HUES6 (cell line): ENCODE measurements around the gene C1RL.

Experiments
- H3K27ac ChIP-seq: 2 replicates; pipeline ENCODE4 v1.7.0; 2013; ENCODE audit warnings: low read depth, mild to moderate bottlenecking, low read length, inconsistent platforms
- H3K27me3 ChIP-seq: 2 replicates; pipeline ENCODE4 v1.6.1; 2013; ENCODE audit warnings: low read length; ENCODE audit not compliant: control insufficient read depth, insufficient read depth
- H3K36me3 ChIP-seq: 2 replicates; pipeline ENCODE4 v1.6.1; 2013; ENCODE audit warnings: low read length; ENCODE audit not compliant: control insufficient read depth, insufficient read depth
- H3K4me1 ChIP-seq: 2 replicates; pipeline ENCODE4 v1.6.1; 2013; ENCODE audit warnings: low read length; ENCODE audit not compliant: control insufficient read depth, insufficient read depth
- H3K4me3 ChIP-seq: 2 replicates; pipeline ENCODE4 v1.5.1; 2013; ENCODE audit warnings: low read depth, low read length
- H3K9ac ChIP-seq: one replicate; pipeline ENCODE4 v1.6.1; 2013; ENCODE audit warnings: mild to moderate bottlenecking, low read length
- H3K9me3 ChIP-seq: 2 replicates; pipeline ENCODE4 v1.6.1; 2013; ENCODE audit warnings: low read depth, low read length; ENCODE audit not compliant: control insufficient read depth, insufficient read depth

The C1RL gene

DNA sequence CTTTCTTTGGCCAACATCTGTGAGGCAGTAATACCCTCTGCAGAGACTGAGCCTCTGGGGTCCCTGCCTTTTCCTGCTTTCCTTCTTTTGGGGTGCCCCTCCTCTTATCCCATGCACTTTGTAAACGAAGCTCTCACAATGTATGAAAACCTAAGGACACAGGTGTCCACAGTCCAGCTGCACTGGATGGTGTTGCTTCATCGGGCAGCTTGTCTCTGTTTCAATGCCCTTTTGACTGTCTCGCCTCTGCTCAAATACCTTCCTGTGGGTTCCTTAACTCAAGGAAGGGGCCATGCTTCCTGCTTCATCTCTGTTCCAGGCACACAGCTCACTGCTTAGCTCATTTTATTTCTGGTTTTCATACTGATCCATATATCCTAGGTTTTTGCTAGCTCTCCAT, 6.4 kb downstream of the C1RL start:
- no peaks in the 10 kb centered on the region for H3K4me1 ChIP-seq
- no peaks in the 10 kb centered on the region for H3K27me3 ChIP-seq
- no peak overlapping the region for H3K4me3 ChIP-seq
- H3K36me3 ChIP-seq: peaks cover 6% of the 10 kb centered on the region; the same call in 1 of the 2 replicates
- H3K9ac ChIP-seq: no peak overlapping the region
- no peak overlapping the region for H3K27ac ChIP-seq
- H3K9me3 ChIP-seq: peaks cover 5% of the 10 kb centered on the region; the same call in 1 of the 2 replicates

DNA sequence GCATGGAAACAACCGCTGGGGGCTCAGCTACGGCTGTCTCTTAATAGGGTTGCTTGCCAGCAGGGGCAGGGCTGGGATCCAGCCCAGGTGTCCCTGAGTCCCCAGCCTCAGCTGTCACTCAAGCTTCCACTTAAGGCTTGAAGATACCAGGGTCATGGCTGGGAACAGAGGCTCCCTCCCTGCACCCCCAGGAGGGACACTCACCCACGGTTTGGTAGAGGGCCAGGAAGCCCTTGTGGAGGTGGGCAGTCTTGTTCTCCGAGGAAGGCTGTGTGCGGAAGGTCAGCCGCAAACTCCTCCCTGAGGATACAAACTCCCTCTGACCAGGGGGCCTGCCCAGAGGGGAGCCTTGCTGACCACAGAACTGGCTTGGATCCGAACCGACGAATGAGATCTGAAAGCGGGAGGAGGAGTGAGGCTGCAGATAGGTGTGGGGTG, 7.3 kb downstream of the C1RL start:
- H3K9me3 ChIP-seq: peaks cover 5% of the 10 kb centered on the region; the same call in 1 of the 2 replicates
- H3K36me3 ChIP-seq: peaks cover 6% of the 10 kb centered on the region; the same call in 1 of the 2 replicates
- no peak overlapping the region for H3K27ac ChIP-seq
- H3K4me3 ChIP-seq: no peak overlapping the region
- no peaks in the 10 kb centered on the region for H3K27me3 ChIP-seq
- no peak overlapping the region for H3K9ac ChIP-seq
- H3K4me1 ChIP-seq: no peaks in the 10 kb centered on the region

DNA sequence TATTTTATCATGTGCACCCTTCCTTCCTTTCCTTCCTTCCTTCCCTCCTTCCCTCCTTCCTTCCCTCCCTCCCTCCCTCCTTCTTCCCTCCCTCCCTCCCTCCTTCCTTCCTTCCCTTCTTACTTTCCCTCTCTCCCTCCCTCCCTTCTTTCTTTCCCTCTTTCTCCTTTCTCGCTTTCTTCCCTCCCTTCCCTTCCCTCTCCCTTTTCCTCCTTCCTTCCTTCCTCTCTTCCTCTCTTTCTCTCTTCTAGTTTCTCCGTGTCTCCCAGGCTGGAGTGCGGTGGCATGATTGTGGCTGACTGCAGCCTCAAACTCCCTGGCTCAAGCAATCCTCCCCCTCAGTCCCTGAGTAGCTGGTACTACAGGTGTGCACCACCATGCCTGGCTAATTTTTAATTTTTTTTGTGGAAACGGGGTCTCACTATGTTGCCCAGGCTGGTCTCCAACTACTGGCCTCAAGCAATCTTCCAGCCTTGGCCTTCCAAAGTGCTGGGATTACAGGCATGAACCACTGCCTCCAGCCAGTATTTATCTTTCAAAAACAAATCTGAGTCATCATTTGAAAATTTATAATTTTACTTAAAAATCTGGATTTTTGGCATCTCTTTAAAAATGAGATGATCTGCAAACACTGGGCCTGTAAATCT, 7.8 kb downstream of the C1RL start:
- H3K4me3 ChIP-seq: no peak overlapping the region
- no peaks in the 10 kb centered on the region for H3K4me1 ChIP-seq
- H3K27me3 ChIP-seq: no peaks in the 10 kb centered on the region
- H3K27ac ChIP-seq: no peak overlapping the region
- H3K9ac ChIP-seq: no peak overlapping the region
- H3K9me3 ChIP-seq: peaks cover 3% of the 10 kb centered on the region; the same call in 1 of the 2 replicates
- H3K36me3 ChIP-seq: peaks cover 6% of the 10 kb centered on the region; the same call in 1 of the 2 replicates

DNA sequence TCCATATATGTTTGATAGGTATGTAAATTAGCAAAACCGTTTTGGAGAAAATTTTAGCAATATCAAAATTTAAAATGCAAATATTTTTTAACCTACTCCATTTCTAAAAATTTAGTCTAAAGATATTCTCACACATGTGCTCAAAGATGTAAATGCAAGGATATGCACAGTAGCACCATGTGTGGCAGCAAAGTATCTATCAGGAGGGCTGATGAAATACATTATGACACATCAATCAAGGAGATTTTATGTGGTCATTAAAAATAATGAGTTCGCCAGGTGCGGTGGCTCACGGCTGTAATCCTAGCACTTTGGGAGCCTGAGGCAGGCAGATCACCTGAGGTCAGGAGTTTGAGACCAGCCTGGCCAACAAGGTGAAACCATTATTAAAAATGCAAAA, 8.8 kb downstream of the C1RL start:
- no peak overlapping the region for H3K4me3 ChIP-seq
- H3K9ac ChIP-seq: no peak overlapping the region

DNA sequence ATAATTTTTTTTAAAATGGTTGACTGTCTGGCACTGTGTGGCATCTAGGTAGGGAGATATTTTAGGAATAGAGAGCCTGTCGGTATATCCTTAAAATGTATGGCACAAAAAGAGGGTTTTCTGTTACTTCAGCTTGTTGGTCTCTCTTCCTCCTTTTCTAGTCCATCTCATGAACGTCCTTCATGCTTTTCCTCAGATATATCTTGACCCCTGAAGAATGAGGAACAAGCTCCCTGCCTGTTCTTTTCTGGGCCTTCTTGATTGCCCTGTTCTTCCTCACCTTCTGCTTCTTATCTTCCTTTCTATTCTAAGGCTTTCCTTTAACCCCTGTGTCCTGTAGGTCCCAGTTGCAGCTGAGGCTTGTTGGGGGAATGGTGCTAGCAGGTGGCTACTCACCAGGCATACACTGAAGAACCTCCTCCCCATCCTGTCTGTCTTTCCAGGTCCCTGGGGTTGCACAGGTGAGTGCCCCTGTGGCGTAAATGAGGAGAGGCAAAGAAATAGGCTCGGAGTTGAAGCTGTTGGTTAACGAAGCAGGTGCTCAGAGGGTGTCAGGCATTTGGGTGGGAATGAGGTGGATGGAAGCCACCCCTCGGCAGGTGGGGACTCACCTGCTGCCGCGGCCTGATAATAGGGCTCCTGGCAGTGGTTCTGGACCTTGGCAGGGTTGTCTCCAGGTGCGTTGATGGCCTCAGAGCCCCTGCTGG, 9.6 kb downstream of the C1RL start:
- H3K4me1 ChIP-seq: peaks cover 6% of the 10 kb centered on the region
- H3K27ac ChIP-seq: no peak overlapping the region
- no peak overlapping the region for H3K9ac ChIP-seq
- H3K9me3 ChIP-seq: no peaks in the 10 kb centered on the region
- H3K27me3 ChIP-seq: no peaks in the 10 kb centered on the region
- H3K4me3 ChIP-seq: no peak overlapping the region
- H3K36me3 ChIP-seq: peaks cover 6% of the 10 kb centered on the region; the same call in 1 of the 2 replicates

More for the DNA sequence above, 8.8 kb downstream of the C1RL start:
- peaks cover 6% of the 10 kb centered on the region for H3K4me1 ChIP-seq
- H3K27me3 ChIP-seq: no peaks in the 10 kb centered on the region
- H3K36me3 ChIP-seq: peaks cover 6% of the 10 kb centered on the region; the same call in 1 of the 2 replicates
- no peaks in the 10 kb centered on the region for H3K9me3 ChIP-seq
- H3K27ac ChIP-seq: no peak overlapping the region

- Histone ChIP-seq H3K9ac (no peak overlapping the region), H3K27me3 (no peaks in the 10 kb centered on the region), H3K4me1 (peaks cover 12% of the 10 kb centered on the region), H3K36me3 (peaks cover 6% of the 10 kb centered on the region; the same call in 1 of the 2 replicates), H3K27ac (no peak overlapping the region), H3K9me3 (no peaks in the 10 kb centered on the region), H3K4me3 (no peak overlapping the region)
Measured at GRCh38 chr12:7096979-7097378, 12.0 kb downstream of the C1RL start.

- Histone ChIP-seq H3K4me1 (peaks cover 19% of the 10 kb centered on the region), H3K9me3 (no peaks in the 10 kb centered on the region), H3K36me3 (peaks cover 6% of the 10 kb centered on the region; the same call in 1 of the 2 replicates), H3K27me3 (no peaks in the 10 kb centered on the region), H3K27ac (no peak overlapping the region), H3K9ac (no peak overlapping the region), H3K4me3 (no peak overlapping the region)
Measured at GRCh38 chr12:7096006-7096932, 12.7 kb downstream of the C1RL start.

DNA sequence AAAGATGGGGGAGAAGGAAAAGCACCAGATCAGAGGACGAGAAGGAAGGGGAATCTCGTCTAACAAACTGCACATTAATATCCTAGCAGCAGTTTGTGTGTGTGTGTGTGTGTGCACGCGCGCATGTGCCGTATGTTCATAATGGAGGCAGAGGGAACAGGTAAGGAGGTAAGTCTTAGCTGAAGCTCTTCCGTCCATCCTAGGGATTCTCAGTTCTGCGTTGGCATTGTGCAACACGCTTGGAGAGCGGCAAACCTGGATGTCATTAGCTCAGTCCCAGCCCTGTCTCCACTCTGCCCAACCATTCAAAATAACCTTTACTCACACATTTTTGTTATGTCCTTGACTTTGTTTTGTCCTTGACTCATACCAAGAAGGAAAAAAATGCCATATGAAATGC, 15.1 kb downstream of the C1RL start:
- H3K9ac ChIP-seq: no peak overlapping the region
- H3K36me3 ChIP-seq: no peaks in the 10 kb centered on the region
- no peaks in the 10 kb centered on the region for H3K27me3 ChIP-seq
- no peak overlapping the region for H3K4me3 ChIP-seq
- H3K9me3 ChIP-seq: no peaks in the 10 kb centered on the region
- H3K4me1 ChIP-seq: peaks cover 31% of the 10 kb centered on the region
- no peak overlapping the region for H3K27ac ChIP-seq

DNA sequence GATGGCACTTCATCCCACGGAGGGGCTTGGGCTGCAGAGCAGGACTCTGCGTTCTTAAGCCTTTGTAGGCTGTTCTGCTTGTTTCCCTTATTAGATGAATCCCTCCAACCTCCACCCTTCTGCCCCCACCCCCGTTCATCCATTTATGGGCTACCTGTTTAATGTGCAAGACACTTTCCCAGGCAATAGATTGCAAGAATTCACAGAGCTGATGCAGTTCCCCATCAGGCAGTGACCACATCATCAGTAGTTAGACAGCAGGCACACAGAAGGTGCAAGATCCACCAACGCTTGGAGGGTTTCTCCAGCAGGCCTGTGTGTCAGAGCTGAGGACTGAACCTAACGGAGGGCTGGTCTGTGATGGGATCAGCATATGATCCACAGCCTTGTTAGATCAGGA, 15.5 kb downstream of the C1RL start:
- Histone ChIP-seq H3K4me1 (peaks cover 31% of the 10 kb centered on the region), H3K9me3 (no peaks in the 10 kb centered on the region), H3K36me3 (no peaks in the 10 kb centered on the region), H3K9ac (no peak overlapping the region), H3K4me3 (no peak overlapping the region), H3K27me3 (no peaks in the 10 kb centered on the region), H3K27ac (no peak overlapping the region)

DNA sequence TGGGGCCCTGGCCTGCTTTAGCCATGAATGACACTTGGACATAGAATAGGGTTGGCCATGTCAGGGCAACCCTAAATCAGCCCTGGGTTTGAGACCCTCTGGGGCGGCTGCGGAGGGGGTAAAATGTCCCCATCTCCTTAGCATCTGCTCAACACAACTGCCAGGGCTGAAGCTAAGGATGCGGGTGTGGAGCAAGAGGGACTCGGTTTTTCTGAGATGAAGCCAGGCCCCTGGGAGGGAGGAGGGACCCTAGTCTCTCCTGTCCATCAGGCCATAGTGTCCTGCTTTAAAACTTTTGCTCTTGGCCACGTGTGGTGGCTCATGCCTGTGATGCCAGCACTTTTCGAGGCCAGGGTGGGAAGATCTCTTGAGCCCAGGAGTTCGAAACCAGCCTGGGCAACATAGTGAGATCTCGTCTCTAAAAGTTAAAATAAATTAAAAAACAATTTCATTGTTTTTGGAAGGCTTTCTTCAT, 16.0 kb downstream of the C1RL start:
- no peaks in the 10 kb centered on the region for H3K36me3 ChIP-seq
- no peaks in the 10 kb centered on the region for H3K27me3 ChIP-seq
- no peaks in the 10 kb centered on the region for H3K9me3 ChIP-seq
- H3K4me3 ChIP-seq: no peak overlapping the region
- no peak overlapping the region for H3K9ac ChIP-seq
- peaks cover 31% of the 10 kb centered on the region for H3K4me1 ChIP-seq
- H3K27ac ChIP-seq: no peak overlapping the region
